ENCODE results near the gene SFSWAP. TPM values are rescaled to one million over a fixed set of nuclear protein-coding genes. Genes with fewer than 3 reads are reported as not detected.

The SFSWAP gene
- total and polyA plus RNA-seq, 2 of the 13 experiments (the other 11 are each of a cell fraction or from before 2014, with no cell fraction given), result 17.1 to 27.7 TPM

DNA sequence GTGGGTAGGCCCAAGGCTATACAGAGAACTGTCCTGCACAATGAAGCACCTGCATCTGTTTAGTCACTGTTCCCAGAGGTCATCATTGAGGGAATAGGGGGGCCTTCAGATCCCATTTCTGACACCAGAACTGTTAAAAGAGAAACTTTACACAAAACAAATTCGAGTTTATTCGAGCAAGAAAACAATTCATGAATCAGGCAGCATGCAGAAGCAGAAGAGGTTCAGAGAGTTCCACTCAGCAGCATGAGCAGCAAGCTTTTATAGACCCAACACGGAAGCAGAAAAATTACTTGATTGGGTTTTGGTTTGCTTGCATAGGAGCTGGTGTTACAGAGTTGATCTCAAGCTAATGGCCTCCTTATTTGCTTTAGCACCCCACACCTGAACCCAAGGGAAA, 1.7 kb upstream of the SFSWAP start:
- no peak for ATAC-seq
- no peak for TF ChIP-seq RELA (CRISPR knock-in tag; IDR thresholded peaks at IDR 0.05)
- TF ChIP-seq, protein P1, sequence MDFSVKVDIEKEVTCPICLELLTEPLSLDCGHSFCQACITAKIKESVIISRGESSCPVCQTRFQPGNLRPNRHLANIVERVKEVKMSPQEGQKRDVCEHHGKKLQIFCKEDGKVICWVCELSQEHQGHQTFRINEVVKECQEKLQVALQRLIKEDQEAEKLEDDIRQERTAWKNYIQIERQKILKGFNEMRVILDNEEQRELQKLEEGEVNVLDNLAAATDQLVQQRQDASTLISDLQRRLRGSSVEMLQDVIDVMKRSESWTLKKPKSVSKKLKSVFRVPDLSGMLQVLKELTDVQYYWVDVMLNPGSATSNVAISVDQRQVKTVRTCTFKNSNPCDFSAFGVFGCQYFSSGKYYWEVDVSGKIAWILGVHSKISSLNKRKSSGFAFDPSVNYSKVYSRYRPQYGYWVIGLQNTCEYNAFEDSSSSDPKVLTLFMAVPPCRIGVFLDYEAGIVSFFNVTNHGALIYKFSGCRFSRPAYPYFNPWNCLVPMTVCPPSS (IDR thresholded peaks at IDR 0.05), result no peak
- no peak for TF ChIP-seq SALL1 (CRISPR knock-in tag; IDR thresholded peaks at IDR 0.05)
- TF ChIP-seq ZNF124 (CRISPR knock-in tag; IDR thresholded peaks at IDR 0.05), result no peak
- no peak for TF ChIP-seq ARID2 (CRISPR knock-in tag; IDR thresholded peaks at IDR 0.05; ENCODE audit: borderline replicate concordance)
- TF ChIP-seq GABPB1 (CRISPR knock-in tag; IDR thresholded peaks at IDR 0.05), result no peak
- no peak for TF ChIP-seq KDM1A (CRISPR knock-in tag; IDR thresholded peaks at IDR 0.05)
- no peak for TF ChIP-seq POLR2AphosphoS5 (IDR thresholded peaks at IDR 0.05; ENCODE audit: low read depth, low read length)
- TF ChIP-seq MZF1 (CRISPR knock-in tag; IDR thresholded peaks at IDR 0.05; ENCODE audit: borderline replicate concordance), result no peak
- TF ChIP-seq NFE2L1 (CRISPR knock-in tag; IDR thresholded peaks at IDR 0.05; ENCODE audit: borderline replicate concordance), result no peak
- no peak for TF ChIP-seq TCF7 (IDR thresholded peaks at IDR 0.05; ENCODE audit: low read depth)
- TF ChIP-seq NCOR1 (IDR thresholded peaks at IDR 0.05; ENCODE audit: borderline replicate concordance, low read length), result no peak
- TF ChIP-seq SCMH1 (CRISPR knock-in tag; IDR thresholded peaks at IDR 0.05; ENCODE audit: borderline replicate concordance), result no peak
- no peak for TF ChIP-seq MXD4 (CRISPR knock-in tag; IDR thresholded peaks at IDR 0.05)
- TF ChIP-seq ZSCAN25 (CRISPR knock-in tag; IDR thresholded peaks at IDR 0.05), result no peak
- TF ChIP-seq ZNF589 (CRISPR knock-in tag; conservative IDR thresholded peaks at IDR 0.05), result no peak

More for the DNA sequence above, 1.7 kb upstream of the SFSWAP start:
- no TSS peak for BruUV-seq (replicated peaks)
- FAIRE-seq (no peak), DNase-seq (ENCODE audit: low spot score) (no peak)
- 47% methylated on average over 3 of the region's 3 CpGs for WGBS (ENCODE audit: low lambda C conversion rate)
- Histone ChIP-seq H3K4me2 (ENCODE audit: low read depth, low read length) (no peak overlapping the region), H3K9me3 (ENCODE audit: low read length) (peaks cover 17% of the 10 kb centered on the region), H3K27me3 (ENCODE audit: control insufficient read depth in 1 of 2, insufficient read depth in 2 of 2, low read length in 2 of 2) (no peaks in the 10 kb centered on the region; a peak in 1 of 5 replicates), H3K9ac (ENCODE audit: insufficient read depth, low read depth, low read length) (no peak overlapping the region), H3K36me3 (replicated peaks in 1 of 2; ENCODE audit: control insufficient read depth in 1 of 2, insufficient read depth in 2 of 2, low read length in 2 of 2) (peaks cover 0 to 4% of the 10 kb centered on the region in 2 experiments; a peak in 1 of 5 replicates), H3K4me1 (ENCODE audit: insufficient read depth, low read length) (peaks cover 27% of the 10 kb centered on the region), H3K27ac (ENCODE audit: extremely low read length, insufficient read depth, low read length) (no peak overlapping the region), H4K20me1 (ENCODE audit: insufficient read depth, low read length) (peaks cover 2% of the 10 kb centered on the region; the same call in 1 of the 2 replicates), H3K4me3 (replicated peaks in 1 of 3; ENCODE audit: insufficient read depth in 1 of 3, low read depth in 2 of 3, low read length in 3 of 3) (no peak overlapping the region), H2AFZ (ENCODE audit: low read length) (no peak overlapping the region), H3K79me2 (ENCODE audit: insufficient read depth, low read length) (peaks cover 28% of the 10 kb centered on the region)
- CTCF ChIA-PET (ENCODE audit: low intra/inter-chr PET ratio, low total read pairs), result no interaction called here
- POLR2A ChIA-PET, result no interaction called here
- intact Hi-C loops (cut with micrococcal nuclease; ENCODE audit: unreplicated experiment) (no loop called here), in situ Hi-C loops (cut with HindIII; ENCODE audit: extremely low pct_ligation_motif_present, low pct_unique_long_range_greater_than_20kb) (no loop called here)
